Muscle of back (tissue), 10 donors: Measurements from ENCODE around the gene ZNF320. TPM values are rescaled to one million over a fixed set of nuclear protein-coding genes. Genes with fewer than 3 reads are reported as not detected.

Experiments
- polyA plus RNA-seq, 10 donors: library from polyadenylated mRNA; unstranded; fragments of 120-200 nt; gene quantifications; one replicate each; pipeline ENCODE4 v1.2.1, GENCODE V29; 2013; ENCODE audit not compliant: insufficient read length in 10 of 10

The ZNF320 gene
- polyA plus RNA-seq, 10 donors, result 9.9 to 30.9 (median 14.8) TPM

Other genes with a start within 250 kb of the ZNF320 start
- 10 to 100 TPM in 1 of 10 donors, 1 to 10 TPM in 9; 4.9 to 10.3 (median 7.2) TPM for gene ZNF611, start 162.6 kb downstream of the ZNF320 start, polyA plus RNA-seq
- gene ZNF600, start 110.8 kb downstream of the ZNF320 start, polyA plus RNA-seq, result 1 to 10 TPM; 1.3 to 5.1 (median 3.5) TPM
- 10 to 100 TPM in 3 of 10 donors, 1 to 10 TPM in 7; 6.6 to 11.4 (median 8.3) TPM for gene ZNF28, start 76.0 kb downstream of the ZNF320 start, polyA plus RNA-seq
- gene ZNF468, start 40.0 kb downstream of the ZNF320 start, polyA plus RNA-seq, result 10 to 100 TPM; 13.2 to 22.5 (median 18.1) TPM
- 1 to 10 TPM; 2.2 to 3.9 (median 2.9) TPM for gene ZNF888, start 25.8 kb upstream of the ZNF320 start, polyA plus RNA-seq
- gene ZNF816, start 65.2 kb upstream of the ZNF320 start, polyA plus RNA-seq, result 1 to 10 TPM; 5.2 to 8.6 (median 7.3) TPM
- gene ERVV-1, start 116.3 kb upstream of the ZNF320 start, polyA plus RNA-seq, result under 1 TPM in 1 of 10 donors, not detected in 9; 0.25 TPM
- under 1 TPM in 1 of 10 donors, not detected in 9; 0.05 TPM for gene ERVV-2, start 147.1 kb upstream of the ZNF320 start, polyA plus RNA-seq
- 10 to 100 TPM; 12.1 to 31.1 (median 18.5) TPM for gene ZNF160, start 205.8 kb upstream of the ZNF320 start, polyA plus RNA-seq
- 10 to 100 TPM in 7 of 10 donors, 1 to 10 TPM in 3; 8.6 to 15.0 (median 11.5) TPM for gene ZNF415, start 235.3 kb upstream of the ZNF320 start, polyA plus RNA-seq